HG03159 (cell line): ENCODE measurements around the gene MNT.

Experiments
- ATAC-seq: cut with Tn5 transposase; IDR thresholded peaks from one replicate; pipeline ENCODE4 v1.9.1; 2021; ENCODE audit warnings: mild to moderate bottlenecking, moderate library complexity; ENCODE audit not compliant: unreplicated experiment

The MNT gene

DNA sequence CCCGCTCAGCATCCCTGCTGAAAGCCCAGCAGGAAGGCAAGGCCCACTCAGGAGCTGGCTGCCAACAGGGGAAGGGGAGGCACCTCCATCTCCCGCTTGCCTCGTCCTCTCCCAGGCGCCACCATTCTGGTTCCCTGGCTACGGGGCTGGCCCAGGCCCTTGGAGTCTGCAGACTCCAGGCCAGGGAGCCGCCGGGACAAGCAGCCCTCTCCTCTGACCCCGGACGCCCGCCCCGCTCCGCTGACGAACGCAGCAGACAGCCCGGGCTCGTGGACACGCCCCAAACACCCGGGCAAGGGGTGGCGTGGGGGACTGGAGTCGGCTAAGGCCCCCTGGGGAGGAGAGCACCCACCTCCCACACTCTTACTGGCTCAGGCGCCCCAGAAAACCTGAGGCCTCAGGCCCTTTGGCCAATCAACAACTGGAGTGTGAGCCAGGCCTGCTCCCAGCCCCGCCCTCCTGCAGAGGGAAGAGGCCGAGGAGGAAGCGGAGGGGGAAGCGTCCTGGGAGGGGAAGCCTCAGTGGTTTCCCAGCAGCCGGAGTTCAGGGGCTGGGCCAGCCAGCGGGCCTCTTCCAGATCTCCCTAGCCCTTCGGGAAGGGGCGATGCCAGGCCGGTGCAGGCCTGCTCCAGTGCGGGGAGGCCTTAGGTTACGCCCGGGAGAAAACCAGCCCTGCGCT, 4.2 kb downstream of the MNT start:
- ATAC-seq, result no peak

DNA sequence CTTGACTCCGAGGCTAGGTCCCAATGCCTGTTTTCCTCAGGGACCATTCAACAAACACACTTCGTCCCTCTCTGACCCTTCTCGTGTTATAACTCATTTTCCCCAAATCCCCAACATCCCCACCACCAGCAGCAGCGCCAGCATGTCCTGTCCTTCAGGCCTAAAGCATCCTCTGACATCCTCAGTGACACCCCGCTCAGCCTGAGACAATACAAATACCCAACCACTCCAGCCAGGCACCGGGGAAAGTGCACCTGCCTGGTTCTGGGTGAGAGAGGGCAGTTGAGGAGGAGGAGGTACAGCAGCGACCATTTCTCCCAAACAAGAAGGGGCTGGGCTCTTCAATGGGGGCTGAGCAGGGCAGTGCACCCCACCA, 4.7 kb downstream of the MNT start:
- ATAC-seq, result no peak

DNA sequence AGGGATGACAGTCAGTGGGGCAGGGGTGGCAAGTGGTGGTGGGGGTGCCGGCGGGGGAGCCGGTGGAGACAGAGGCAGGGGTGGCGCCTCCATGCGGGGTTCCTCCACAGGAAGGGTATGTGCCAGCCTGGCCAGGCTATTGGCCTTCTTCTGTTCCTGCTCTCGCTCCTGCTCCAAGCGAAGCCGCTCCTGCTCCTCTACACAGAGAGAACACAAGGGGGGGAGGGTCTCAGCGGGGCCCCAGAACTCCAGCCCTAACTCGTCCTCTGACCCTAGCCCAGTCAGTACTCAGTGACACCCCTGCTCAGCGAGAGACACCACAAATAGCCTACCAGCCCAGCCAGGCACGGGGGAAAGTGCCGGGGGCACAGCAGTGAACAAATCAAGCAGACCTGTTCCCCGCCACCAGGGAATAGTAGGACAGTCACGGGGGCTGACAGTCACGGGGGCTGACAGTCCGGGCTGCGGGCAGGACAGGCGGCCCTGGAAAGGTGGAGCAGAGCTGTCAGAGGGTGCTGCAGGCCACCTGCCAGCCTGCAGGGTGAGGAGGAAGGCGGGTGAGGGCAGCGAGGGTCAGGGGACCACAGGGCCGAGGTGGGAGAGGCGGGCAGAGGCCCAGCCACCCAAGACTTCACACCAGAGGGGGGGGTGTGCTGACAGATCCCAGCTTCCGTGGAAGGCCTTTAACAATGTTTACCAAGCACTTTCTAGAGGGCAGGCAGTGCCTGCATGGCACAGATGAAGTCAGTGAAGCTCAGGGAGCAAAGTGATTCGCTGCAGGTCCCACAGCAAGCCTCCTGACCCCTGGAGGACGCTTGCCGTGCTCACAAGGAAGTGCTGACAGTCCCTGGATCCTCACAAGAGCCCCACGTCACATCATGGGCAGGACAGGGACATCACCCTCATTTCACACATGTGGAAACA, 5.3 kb downstream of the MNT start:
- no peak for ATAC-seq

- ATAC-seq, result no peak
These were observed 6.1 kb downstream of the MNT start for GRCh38 chr17:2394775-2395201.

DNA sequence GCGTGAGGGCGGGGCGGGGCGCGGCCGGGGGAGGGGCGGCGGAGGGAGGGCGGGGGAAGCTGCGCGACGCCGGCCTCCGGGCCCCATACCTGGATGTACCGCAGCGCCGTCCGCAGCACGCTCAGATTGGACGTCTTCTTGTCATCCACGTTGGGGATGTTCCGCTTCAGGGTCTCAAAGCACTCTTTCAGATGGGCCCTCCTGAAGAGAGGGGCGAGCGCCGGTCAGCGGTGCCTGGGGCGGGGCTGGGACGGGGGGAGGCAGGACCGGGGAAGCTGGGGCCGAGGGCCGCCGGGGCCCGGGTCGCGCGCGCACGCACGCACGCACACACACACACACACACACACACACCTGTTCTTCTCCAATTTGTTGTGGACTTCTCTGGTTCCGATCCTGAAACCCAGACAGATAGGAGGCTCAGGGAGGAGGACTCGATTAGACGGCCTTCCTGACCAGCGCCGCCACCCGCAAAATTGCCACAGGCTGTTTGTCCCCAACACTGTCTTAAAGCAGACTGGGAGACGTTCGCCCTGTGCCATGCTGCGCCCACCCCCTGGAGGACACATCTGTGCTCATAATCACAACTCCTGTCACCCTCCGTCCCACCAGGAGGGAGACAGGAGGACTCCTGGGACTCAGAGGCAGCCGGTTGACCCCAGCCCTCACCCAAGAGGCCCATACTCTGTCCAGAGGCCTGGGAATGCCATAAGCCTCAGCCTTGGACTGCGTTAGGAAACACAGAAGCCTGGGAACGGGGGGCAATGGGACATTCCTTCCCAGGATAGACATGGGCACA, 6.7 kb downstream of the MNT start:
- ATAC-seq, result no peak

GRCh38 chr17:2393174-2393953, 7.5 kb downstream of the MNT start:
- peak; percentile 32 for ATAC-seq

DNA sequence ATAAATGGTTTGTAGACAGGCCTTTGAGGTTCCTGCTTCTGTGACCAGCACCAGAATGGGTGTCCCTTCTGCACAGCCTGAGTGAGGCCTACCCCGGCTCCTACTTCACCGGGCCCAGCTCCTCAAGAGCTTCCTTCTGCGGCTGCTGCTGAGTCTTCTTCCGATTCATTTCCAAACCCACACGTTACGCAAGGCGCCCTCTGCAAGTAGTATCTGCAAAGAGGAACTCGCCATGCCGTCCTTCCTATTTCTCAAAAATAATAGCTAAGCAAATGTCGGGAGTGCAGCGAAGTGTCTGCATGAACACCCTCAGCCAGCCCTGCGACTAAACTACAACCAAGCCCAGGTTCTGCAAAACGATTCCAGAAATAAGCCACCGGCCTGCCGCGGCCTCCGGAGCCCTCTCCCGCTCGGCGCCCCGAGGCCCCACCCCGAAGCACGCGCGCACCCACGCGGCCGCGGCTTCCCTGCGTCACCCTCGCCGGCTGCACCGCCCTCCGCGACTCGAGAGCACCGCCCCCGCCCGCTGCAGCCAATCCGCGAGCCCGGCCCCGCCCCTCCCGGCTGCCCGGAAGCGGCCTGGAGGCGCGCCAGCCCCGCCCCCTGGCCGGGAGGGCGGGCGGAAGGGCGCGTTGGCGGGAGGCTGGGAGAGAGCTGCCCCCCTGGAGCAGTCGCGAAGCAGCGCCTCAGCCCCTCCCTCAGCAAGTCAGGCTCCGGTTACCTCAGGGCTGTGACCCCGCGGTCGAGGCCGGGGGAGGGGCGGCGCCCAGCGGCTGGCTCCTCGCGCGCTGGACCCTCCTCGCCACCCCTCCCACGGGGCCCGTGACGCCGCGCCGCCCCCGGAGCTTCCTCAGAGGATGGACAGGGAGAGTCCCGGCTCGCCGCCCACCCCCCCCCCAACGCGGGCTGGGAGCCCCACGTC, 8.3 kb downstream of the MNT start:
- peak; percentile 49 for ATAC-seq

- no peak for ATAC-seq
These were observed 9.1 kb downstream of the MNT start for GRCh38 chr17:2391597-2392251.

GRCh38 chr17:2390199-2390836, 10.5 kb downstream of the MNT start:
- ATAC-seq, result no peak

GRCh38 chr17:2388683-2389055, 12.2 kb downstream of the MNT start:
- no peak for ATAC-seq

DNA sequence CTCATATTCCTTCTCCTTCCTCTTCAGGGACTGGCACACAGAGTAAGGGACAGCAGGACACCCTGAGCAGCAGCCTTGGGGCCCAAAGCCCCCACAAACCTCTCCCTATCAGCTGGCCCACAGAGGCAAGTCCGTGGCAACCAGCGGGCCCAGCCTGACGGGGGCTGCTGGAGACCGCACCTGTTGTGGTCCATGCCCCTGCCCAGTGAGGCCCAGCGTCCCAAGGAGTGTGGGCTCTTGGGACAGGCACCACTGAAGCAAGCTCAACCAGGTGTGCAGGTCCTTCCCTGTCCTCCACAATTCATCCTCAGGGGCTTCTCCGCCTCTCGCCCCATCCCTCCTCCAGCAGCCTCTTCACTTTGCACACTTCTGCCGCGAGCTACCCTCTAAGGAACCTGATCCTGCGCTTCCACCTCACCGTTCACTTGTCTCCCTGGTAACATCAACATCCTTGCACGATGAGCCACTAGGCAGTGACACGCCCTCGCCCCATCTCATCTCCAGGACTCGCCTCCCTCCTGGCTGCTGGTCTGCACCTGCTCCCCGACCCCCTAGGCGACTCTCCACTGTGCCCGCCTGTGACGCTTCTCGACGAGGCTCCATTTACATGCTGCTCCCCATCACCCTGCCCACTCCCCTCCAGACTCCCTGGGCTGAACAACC, 12.7 kb downstream of the MNT start:
- no peak for ATAC-seq

DNA sequence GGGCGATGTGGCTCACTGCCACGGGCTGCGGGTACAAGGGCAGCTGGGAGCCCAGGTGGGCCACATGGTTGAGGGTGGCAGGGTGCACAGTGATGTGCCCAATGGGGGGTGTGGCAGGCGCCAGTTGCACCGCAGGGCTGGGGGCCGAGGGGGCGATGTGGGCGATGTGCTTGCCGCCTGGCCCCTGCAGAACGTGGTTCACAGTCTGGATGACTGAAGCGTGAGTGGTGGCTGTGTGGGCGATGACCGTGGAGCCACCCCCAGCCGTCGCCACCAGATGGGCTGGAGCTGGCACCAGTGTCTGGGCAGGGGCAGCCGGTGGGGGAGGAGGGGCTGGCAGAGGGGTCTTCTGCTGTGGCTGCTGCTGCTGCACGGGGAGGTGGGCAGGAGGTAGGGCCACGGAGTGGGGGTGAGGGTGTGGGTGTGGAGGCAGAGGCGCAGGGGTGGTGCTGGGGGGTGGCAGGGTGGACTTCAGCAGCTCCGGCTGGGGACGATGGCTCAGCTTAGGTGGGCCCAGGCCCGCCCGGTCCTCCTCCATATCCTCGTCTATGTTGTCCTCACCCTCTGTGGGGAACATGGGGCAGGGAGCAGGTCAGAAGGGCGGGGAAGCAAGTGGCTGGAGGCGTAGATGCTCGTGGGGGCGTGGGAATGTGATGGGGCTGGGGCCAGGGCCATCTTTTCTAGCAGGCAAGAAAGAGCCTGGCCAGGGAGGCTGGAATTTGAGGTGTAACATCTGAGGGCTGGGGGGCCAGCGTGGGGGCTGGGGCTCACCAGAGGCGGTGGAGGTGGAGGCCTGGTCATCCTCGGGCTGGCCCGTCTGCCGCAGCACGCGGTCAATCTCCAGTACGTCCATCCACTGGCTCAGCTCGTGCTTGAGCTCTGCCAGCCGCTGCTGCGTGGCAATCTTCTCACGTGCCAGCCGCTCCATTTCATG, 13.5 kb downstream of the MNT start:
- ATAC-seq, result no peak

- ATAC-seq, result no peak
These were observed 14.3 kb downstream of the MNT start for GRCh38 chr17:2386400-2387085.

DNA sequence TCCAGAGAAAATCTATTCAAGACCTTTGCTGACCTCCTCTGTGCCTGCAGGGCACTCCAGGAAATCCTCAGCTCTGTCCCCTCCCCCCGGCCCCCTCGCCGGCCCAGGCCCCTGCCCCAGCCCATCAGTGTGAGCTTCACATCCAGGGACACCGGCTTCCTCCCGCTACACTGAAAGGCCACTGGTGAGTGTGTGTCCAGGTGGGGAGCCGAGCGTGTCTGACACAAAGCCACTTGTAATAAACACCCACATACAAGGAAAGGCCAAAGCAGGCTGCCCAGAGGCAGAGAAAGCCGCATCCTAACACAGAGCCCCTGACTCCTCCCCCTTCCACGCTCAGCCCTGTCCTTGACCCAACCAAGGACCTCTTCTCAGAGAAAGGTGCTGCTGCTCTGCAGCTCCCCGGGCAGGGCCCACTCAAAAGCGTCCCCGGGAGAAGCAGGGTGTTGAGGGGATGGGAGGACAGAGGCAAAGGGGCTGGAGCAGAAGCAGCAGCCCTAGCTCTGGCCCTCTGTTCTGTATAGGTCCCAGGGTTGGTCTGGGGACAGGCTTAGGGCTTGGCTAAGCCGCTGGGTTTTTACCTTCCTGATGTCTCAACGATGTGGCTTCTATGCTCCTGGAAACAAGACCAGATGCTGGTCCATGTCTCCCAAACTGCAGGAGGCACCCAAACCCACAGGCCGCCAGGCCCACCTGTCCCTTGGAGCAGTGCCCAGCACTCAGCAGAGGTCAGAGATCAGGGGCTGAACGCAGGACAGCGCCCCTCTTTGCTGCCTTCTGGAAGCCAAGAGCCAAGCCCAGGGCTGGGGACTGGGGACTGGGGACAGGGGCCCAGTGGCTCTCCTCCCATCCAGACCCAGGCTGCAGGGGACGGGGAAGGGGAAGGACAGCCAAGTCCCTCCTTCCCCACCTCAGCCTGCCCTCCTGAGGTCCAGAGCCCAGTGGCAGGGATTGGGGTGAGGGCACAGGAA, 15.3 kb downstream of the MNT start:
- no peak for ATAC-seq

- no peak for ATAC-seq
These were observed 16.3 kb downstream of the MNT start for GRCh38 chr17:2384439-2385127.
